Panc1 (cell line): ENCODE measurements around the gene RAB10. TPM values are rescaled to one million over a fixed set of nuclear protein-coding genes. Genes with fewer than 3 reads are reported as not detected.
"Not testable (repeated sequence)": the region's sequence is repeated elsewhere in the genome, so short reads cannot be mapped to it uniquely, and the experiment has no call there.

ENCODE experiments used
- ATAC-seq: fragments of 200-7000 bp; cut with Tn5 transposase; 2 replicates; pipeline ENCODE4 v1.9.1; 2020; ENCODE audit warnings: mild to moderate bottlenecking, moderate library complexity
- BruUV-seq: library from RNA; stranded (reverse); fragments of 400-500 nt; replicated peaks from 2 replicates; lab custom pipeline; 2021; lab: Mats Ljungman, UMichigan
- CTCF ChIA-PET: fragments of 300-600 bp; sonication (Branson Sonifier 250); formaldehyde crosslinking; loops from one replicate; lab custom pipeline; 2022; ENCODE audit warnings: antibody characterized with exemption; lab: Charles Lee
- POLR2A ChIA-PET: fragments of 300-600 bp; sonication (Branson Sonifier 250); formaldehyde crosslinking; loops from one replicate; lab custom pipeline; 2022; ENCODE audit warnings: antibody characterized with exemption; lab: Charles Lee
- DNase-seq: peaks from one replicate; pipeline ENCODE4 v3.0.0-alpha.2; 2010; ENCODE audit warnings: low read depth, low spot score
- H3K27ac ChIP-seq: 2 replicates; pipeline ENCODE4 v1.5.1; 2011; ENCODE audit warnings: mild to moderate bottlenecking, low read length, inconsistent platforms
- H3K27me3 ChIP-seq: fragments of 200-500 bp; sonication (Bioruptor generic); 2 replicates; pipeline ENCODE4 v1.6.0; 2014; ENCODE audit warnings: low read length, inconsistent platforms; ENCODE audit not compliant: control insufficient read depth, insufficient read depth
- H3K36me3 ChIP-seq: fragments of 200-500 bp; sonication (Bioruptor generic); 2 replicates; pipeline ENCODE4 v1.5.1; 2014; ENCODE audit warnings: inconsistent platforms, mild to moderate bottlenecking, low read length, moderate library complexity; ENCODE audit not compliant: control insufficient read depth, insufficient read depth
- H3K4me1 ChIP-seq: 2 replicates; pipeline ENCODE4 v1.5.1; 2011; ENCODE audit warnings: inconsistent platforms, mild to moderate bottlenecking, low read length, moderate library complexity; ENCODE audit not compliant: control insufficient read depth, insufficient read depth
- H3K4me3 ChIP-seq, 2 experiments: 2 replicates each; pipeline ENCODE4 v1.5.1; 2011 to 2012; ENCODE audit warnings: low read depth in 2 of 2, low read length in 2 of 2, mild to moderate bottlenecking in 2 of 2, inconsistent platforms in 1 of 2, moderate library complexity in 1 of 2
- H3K9me3 ChIP-seq: fragments of 200-500 bp; sonication (Bioruptor generic); 2 replicates; pipeline ENCODE4 v1.5.1; 2014; ENCODE audit warnings: low read depth, mild to moderate bottlenecking, inconsistent platforms, low read length, moderate library complexity; ENCODE audit not compliant: control insufficient read depth, insufficient read depth
- POLR2AphosphoS5 ChIP-seq: IDR thresholded peaks from 2 replicates; pipeline ENCODE4 v1.6.1; 2012; ENCODE audit warnings: mild to moderate bottlenecking, low read depth, low read length, moderate library complexity
- SIN3A ChIP-seq: IDR thresholded peaks from 2 replicates; pipeline ENCODE4 v1.6.1; 2012; ENCODE audit warnings: low read depth, mild to moderate bottlenecking, low read length, moderate library complexity, borderline replicate concordance; ENCODE audit not compliant: insufficient read depth
- TCF7L2 ChIP-seq: IDR thresholded peaks from 2 replicates; pipeline ENCODE4 v1.6.1; 2011; ENCODE audit warnings: mild to moderate bottlenecking, low read depth, low read length, inconsistent platforms
- in situ Hi-C: cut with HindIII; loops from 2 replicates; pipeline ENCODE4 v1.10.0; 2016; ENCODE audit warnings: low sequenced_read_pairs, low pct_unique_long_range_greater_than_20kb
- intact Hi-C: fragments of 100-400 bp; cut with micrococcal nuclease; formaldehyde crosslinking; loops from one replicate; pipeline ENCODE4 v1.10.0; 2022; ENCODE audit not compliant: unreplicated experiment
- total RNA-seq: library from RNA; stranded (reverse); gene quantifications from one replicate; pipeline ENCODE4 v1.2.1, GENCODE V29; 2021; ENCODE audit not compliant: unreplicated experiment
- TF ChIP-seq, protein P1 (sequence below), 2 experiments: IDR thresholded peaks; 2 replicates each; pipeline ENCODE4 v1.6.1; 2011 to 2012; ENCODE audit warnings: low read depth in 2 of 2, control low read depth in 1 of 2, low read length in 1 of 2, mild to moderate bottlenecking in 1 of 2, moderate library complexity in 1 of 2; ENCODE audit not compliant: insufficient read depth in 1 of 2
- TF ChIP-seq, protein P2 (sequence below): fragments of 450-650 bp; IDR thresholded peaks from 2 replicates; pipeline ENCODE4 v1.5.1; 2017; ENCODE audit warnings: mild to moderate bottlenecking

The RAB10 gene
- total RNA-seq, 1 experiment from 2014 or later = 208 TPM

DNA sequence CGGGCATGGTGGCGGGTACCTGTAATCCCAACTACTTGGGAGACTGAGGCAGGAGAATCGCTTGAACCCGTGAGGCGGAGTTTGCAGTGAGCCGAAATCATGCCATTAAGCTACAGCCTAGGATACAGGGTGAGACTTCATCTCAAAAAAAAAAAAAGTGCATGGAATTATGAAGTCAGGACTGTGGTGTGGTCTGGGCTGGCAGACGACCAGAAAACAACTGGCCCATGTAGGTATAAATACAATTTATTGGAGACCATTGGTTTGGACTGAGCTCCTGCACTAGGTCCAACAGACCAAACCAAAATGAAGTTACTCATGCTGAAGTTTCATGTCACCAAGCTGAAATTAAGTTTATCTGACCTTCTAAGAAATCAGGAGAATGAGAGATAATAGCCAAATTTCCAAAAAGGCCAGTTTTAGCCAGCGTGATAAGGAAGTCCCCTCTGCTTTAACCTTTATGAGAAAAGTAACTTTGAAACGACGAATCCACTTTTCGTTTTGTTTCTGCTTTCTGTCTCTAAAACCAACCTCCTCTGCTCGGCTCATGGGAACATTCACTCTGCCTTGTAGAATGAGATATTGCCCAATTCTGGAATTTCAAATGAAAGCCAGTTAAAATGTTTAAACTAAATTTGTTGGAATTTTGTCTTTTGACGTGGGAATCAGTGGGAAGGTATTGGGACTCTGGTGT is 17.7 kb upstream of the RAB10 start:
- no peak for ATAC-seq
- intact Hi-C loops (no loop called here), in situ Hi-C loops (no loop called here)
- no TSS peak for BruUV-seq
- no peak for DNase-seq
- Histone ChIP-seq H3K27me3 (no peaks in the 10 kb centered on the region), H3K4me1 (peaks cover 43% of the 10 kb centered on the region), H3K9me3 (no peaks in the 10 kb centered on the region), H3K27ac (peak overlapping the region; percentile 45; the same call in 1 of the 2 replicates), H3K36me3 (no peaks in the 10 kb centered on the region), H3K4me3 (no peak overlapping the region)
- ChIA-PET POLR2A (interaction anchor here (0.5 kb wide), 1 partner anchor 108 kb away, joined by 3 read pairs; no protein-coding TSS in a partner anchor), CTCF (interaction anchor here (0.6 to 0.9 kb wide), 2 partner anchors 18 to 22 kb away, joined by 4 read pairs; no protein-coding TSS in a partner anchor)
- TF ChIP-seq, protein P1, sequence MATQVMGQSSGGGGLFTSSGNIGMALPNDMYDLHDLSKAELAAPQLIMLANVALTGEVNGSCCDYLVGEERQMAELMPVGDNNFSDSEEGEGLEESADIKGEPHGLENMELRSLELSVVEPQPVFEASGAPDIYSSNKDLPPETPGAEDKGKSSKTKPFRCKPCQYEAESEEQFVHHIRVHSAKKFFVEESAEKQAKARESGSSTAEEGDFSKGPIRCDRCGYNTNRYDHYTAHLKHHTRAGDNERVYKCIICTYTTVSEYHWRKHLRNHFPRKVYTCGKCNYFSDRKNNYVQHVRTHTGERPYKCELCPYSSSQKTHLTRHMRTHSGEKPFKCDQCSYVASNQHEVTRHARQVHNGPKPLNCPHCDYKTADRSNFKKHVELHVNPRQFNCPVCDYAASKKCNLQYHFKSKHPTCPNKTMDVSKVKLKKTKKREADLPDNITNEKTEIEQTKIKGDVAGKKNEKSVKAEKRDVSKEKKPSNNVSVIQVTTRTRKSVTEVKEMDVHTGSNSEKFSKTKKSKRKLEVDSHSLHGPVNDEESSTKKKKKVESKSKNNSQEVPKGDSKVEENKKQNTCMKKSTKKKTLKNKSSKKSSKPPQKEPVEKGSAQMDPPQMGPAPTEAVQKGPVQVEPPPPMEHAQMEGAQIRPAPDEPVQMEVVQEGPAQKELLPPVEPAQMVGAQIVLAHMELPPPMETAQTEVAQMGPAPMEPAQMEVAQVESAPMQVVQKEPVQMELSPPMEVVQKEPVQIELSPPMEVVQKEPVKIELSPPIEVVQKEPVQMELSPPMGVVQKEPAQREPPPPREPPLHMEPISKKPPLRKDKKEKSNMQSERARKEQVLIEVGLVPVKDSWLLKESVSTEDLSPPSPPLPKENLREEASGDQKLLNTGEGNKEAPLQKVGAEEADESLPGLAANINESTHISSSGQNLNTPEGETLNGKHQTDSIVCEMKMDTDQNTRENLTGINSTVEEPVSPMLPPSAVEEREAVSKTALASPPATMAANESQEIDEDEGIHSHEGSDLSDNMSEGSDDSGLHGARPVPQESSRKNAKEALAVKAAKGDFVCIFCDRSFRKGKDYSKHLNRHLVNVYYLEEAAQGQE (IDR thresholded peaks at IDR 0.05; ENCODE audit: insufficient read depth in 1 of 2, low read depth in 2 of 2, low read length in 1 of 2) = no peak
- TF ChIP-seq, protein P2, sequence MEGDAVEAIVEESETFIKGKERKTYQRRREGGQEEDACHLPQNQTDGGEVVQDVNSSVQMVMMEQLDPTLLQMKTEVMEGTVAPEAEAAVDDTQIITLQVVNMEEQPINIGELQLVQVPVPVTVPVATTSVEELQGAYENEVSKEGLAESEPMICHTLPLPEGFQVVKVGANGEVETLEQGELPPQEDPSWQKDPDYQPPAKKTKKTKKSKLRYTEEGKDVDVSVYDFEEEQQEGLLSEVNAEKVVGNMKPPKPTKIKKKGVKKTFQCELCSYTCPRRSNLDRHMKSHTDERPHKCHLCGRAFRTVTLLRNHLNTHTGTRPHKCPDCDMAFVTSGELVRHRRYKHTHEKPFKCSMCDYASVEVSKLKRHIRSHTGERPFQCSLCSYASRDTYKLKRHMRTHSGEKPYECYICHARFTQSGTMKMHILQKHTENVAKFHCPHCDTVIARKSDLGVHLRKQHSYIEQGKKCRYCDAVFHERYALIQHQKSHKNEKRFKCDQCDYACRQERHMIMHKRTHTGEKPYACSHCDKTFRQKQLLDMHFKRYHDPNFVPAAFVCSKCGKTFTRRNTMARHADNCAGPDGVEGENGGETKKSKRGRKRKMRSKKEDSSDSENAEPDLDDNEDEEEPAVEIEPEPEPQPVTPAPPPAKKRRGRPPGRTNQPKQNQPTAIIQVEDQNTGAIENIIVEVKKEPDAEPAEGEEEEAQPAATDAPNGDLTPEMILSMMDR = no peak
- TF ChIP-seq SIN3A (no peak), POLR2AphosphoS5 (no peak), TCF7L2 (no peak)

DNA sequence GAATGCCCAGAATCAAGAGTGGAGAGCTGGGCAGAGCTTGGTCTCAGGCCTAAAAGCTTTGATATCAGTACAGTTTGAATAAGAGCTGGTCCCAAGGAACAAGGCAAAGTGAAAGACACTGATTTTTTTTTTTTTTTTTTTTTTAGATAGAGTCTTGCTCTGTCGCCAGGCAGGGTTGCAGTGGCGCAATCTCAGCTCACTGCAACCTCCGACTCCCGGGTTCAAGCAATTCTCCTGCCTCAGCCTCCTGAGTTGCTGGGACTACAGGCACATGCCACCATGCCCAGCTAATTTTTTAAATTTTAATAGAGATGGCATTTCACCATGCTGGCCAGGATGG is 17.2 kb upstream of the RAB10 start:
- intact Hi-C loops, DNase-seq, ATAC-seq, BruUV-seq, H3K4me3 ChIP-seq, H3K27me3 ChIP-seq, in situ Hi-C loops, H3K36me3 ChIP-seq, H3K9me3 ChIP-seq: not testable (repeated sequence)
- POLR2A ChIA-PET = interaction anchor here (0.5 kb wide), 1 partner anchor 108 kb away, joined by 3 read pairs; no protein-coding TSS in a partner anchor
- CTCF ChIA-PET = interaction anchor here (0.9 kb wide), 1 partner anchor 19 kb away, joined by 4 read pairs; no protein-coding TSS in a partner anchor
- Histone ChIP-seq H3K27ac (peak overlapping the region; percentile 45; the same call in 1 of the 2 replicates), H3K4me1 (peaks cover 37% of the 10 kb centered on the region)
